ENCODE results near the gene DDAH1.
"Not testable (repeated sequence)": the region's sequence is repeated elsewhere in the genome, so short reads cannot be mapped to it uniquely, and the experiment has no call there.

DDAH1 gene

DNA sequence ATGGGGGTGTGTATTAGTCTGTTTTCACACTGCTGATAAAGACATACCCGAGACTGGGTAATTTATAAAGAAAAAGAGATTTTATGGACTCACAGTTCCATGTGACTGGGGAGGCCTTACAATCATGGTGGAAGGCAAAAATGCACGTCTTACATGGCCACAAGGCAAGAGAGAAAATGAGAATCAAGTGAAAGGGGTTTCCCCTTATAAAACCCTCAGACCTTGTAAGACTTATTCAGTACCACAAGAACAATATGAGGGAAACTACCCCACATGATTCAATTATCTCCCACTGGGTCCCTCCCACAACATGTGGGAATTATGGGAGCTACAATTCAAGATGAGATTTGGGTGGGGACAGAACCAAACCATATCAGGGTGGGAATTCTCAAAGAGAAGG, 5.2 kb upstream of the DDAH1 start:
- DNase-seq (ENCODE audit: low read depth): not testable (repeated sequence)

DNA sequence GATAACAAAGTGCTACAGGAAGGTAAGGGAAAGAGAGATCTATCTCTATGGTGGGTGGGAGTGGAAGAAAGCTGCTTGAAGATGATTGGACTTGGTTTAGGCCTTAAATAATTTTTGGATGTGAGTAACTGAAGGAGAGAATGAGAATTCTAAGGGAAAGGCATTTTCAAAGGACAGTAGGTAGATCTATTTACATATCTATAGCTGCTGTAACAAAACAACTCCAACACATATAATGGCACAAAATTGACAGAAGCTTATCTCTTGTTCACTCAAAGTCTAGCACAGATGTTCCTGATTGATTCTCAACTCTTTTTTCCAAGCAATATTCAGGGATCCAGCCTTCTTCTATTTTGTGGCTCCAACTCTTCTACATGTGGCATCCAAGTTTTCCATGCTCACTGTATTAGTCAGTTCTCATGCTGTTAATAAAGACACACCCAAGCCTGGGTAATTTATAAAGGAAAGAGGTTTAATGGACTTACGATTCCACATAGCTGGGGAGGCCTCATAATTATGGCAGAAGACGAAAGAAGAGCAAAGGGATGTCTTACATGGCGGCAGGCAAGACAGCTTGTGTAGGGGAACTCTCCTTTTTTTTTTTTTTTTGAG, 3.1 kb upstream of the DDAH1 start:
- no peak for DNase-seq (ENCODE audit: low read depth)

GRCh38 chr1:85467036-85467435, 2.1 kb upstream of the DDAH1 start:
- DNase-seq (ENCODE audit: low read depth): no peak

- no peak for DNase-seq (ENCODE audit: low read depth)
Observed at GRCh38 chr1:85465786-85466134, 801 bp upstream of the DDAH1 start.

DNA sequence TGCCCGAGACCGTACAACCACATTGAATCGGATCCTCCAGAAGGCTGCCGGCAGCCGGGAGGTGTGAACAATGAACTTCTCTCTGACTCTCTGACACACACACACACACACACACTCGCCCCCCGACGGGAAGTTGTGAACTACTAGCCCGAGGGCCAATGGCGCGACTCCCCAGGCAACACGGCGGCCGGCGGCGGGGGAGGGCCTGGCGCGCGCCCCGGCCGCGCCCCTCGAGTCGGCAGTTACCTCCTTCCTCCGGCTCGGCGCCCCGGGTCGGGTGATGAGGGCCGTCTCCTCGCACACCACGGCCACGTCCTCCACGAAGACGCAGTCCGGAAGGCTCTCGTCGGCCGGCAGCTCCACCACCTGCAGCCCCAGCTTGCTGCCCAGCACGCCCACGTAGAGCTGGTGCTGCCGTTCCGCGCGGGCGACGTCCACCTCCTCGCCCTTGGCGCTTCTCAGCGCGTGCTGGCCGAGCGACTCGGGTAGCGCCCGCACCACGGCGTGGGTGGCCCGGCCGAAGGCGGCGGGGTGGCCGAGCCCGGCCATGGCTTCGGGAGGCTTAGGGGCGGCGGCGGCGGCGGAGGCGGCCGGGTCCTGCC, 361 bp downstream of the DDAH1 start:
- no peak for DNase-seq (ENCODE audit: low read depth)

GRCh38 chr1:85463731-85464496, 1.0 kb downstream of the DDAH1 start:
- no peak for DNase-seq (ENCODE audit: low read depth)

- DNase-seq (ENCODE audit: low read depth): no peak
Observed at GRCh38 chr1:85462931-85463649, 1.9 kb downstream of the DDAH1 start.

DNA sequence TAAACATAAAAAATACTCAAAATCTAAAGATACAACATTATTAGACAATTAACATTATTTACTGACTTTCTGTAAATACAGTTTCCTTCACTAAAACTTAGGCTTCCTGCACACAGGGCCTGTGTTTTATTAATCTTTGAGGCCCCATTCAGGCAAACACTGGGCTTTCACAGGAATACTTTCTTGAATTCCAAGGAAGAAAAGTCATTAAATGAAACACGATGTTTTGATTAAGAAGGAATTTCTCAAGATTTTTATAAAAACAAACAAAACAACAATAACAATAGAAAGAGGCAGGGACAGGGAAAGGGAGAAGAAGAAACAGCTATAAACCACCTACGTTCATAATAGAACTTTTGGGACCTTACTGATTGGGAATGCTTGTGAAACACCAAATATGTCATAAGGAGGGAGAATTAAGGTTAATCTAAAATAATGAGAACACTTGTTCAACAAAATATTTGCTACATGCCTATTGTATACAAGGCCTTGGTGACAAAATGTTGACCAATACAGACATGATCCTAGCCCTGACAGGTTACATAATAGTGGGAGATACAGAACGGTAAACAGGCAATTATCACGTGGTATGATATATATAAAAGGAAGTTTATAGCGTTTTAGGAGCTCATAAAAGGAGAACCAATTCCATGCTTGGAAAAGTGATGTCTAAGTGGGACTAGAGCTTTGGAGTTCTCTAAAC, 3.6 kb downstream of the DDAH1 start:
- no peak for DNase-seq (ENCODE audit: low read depth)

DNA sequence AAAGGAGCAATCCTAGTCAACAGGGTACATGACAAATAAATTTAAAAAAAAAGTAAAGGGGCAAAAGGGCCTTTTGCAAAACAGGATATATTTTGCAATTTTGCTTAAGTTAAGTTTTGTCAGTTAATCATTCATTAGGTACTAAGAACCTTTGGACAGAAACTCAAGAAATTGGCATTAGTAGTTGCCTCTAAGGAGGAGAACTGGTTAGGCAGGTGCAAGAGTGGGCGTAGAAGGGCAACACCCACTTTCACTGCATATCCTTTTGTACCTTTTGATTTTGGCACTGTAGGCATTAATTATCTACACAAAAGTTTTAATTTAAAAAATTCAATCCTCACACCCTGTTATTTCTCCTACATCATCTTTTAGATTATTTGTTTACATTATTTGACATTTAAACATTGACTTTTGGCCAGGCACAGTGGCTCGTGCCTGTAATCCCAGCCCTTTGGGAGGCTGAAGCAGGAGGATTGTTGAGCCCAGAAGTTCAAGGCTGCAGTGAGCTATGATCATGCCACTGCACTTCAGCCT, 4.3 kb downstream of the DDAH1 start:
- DNase-seq (ENCODE audit: low read depth): no peak

- DNase-seq (ENCODE audit: low read depth): no peak
Observed at GRCh38 chr1:85459290-85459689, 5.7 kb downstream of the DDAH1 start.

- DNase-seq (ENCODE audit: low read depth): no peak
Observed at GRCh38 chr1:85454214-85454613, 10.7 kb downstream of the DDAH1 start.

DNA sequence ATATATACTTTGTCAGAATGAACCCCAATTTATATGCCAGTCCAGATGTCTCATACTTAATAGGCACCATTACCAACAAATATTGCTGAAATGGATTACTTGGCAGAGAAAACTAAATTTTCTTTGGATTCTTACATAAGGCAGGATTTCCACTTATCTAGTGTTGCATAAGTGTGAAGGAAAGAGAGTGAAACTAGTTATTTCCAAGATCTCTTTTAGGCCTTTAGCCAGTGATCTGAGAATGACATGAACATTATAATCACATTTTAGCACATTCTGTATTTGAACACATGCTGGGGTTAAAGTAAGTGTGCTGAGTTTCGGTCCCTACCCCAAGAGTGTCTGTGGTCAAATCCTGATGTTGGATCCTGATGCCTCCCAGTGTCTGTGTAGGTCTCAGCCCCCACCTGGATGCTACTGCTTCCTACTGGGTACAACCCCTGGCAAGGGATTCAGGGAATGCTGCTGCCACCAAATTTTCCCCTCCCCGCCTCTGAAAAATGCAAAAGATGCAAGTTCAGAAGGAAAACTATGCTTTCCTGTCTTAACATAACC, 11.2 kb downstream of the DDAH1 start:
- DNase-seq (ENCODE audit: low read depth): no peak

- DNase-seq (ENCODE audit: low read depth): no peak
Observed at GRCh38 chr1:85452948-85453347, 12.0 kb downstream of the DDAH1 start.

GRCh38 chr1:85451236-85451830, 13.6 kb downstream of the DDAH1 start:
- no peak for DNase-seq (ENCODE audit: low read depth)

DNA sequence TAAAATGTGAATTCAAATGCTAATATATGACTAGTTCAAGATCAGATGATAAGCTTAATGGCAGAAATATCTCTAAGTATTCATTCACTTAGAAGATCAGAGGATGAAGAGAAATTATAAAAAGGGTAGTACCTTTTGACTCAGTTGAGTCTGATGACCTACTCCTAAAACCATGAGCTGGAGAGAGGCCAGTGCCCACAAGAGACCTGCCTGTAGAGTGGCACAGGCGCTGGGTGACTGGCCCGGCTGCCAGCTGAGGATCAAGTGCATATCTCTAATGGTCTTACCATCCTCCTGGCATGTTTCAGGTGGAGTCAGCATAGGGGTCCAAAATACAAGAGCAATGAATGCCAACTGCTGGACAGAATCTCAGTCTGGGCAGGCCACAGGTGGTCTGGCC, 14.1 kb downstream of the DDAH1 start:
- DNase-seq (ENCODE audit: low read depth): no peak

- DNase-seq (ENCODE audit: low read depth): no peak
Observed at GRCh38 chr1:85449356-85449755, 15.6 kb downstream of the DDAH1 start.

- DNase-seq (ENCODE audit: low read depth): peak; percentile 77
Observed at GRCh38 chr1:85448358-85448757, 16.6 kb downstream of the DDAH1 start.

DNA sequence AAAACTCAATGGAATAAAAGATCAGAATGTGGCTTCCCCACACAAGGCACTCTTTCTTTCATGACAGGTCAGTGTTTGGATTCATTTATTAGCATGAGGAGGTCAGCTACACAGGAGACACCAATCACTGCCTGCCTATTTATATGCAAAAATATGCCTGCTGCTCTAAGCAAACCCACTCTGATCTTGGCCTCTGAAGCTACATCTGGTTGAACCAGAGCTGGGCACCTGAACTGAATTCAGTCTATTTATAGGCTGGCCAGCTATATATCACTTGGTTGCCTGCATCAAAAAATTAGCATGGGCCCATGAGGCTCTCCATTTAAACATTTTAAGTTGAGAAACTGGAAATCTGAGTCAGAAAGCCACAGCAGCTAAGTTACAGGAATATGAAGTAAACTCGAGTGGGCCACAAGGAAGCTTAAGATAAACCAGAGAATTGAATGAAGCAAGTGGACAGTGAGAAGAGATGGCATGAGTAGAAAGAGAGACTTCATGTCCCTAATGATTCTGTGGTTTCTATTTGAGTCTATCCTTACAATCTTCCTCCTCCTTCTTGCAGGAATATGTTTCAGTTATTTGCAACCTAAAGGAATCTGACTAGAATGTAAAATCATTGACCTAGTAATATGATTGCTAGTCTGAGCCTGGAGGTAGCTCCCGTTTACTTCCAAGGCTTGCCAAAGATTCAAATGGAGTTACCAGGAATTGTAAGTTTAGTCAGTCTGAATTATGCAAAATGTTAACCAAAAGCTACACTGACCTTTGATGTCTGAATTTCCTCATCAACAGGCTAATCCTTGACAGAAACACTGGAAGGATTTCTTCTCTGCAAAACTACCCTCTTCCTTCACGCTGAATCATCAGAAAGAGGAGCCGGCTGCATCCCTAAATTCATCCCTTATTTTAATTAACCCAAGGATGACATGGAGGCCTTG, 17.7 kb downstream of the DDAH1 start:
- no peak for DNase-seq (ENCODE audit: low read depth)

DNA sequence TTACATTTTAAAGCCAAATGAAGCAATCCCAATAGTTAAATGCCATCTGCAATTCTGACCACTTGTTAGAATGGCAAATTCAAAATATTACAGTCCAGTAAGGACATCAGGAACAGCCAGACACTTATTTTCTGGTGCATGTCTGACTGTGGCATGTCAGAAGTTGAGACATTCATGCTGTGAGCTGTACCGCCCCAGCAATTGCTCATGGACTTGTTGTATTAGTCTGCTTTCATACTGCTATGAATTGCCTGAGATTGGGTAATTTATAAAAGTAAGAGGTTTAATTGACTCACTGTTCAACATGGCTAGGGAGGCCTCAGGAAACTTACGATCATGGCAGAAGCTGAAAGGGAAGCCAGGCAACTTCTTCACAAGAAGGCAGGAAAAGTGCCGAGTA, 19.1 kb downstream of the DDAH1 start:
- no peak for DNase-seq (ENCODE audit: low read depth)

DNA sequence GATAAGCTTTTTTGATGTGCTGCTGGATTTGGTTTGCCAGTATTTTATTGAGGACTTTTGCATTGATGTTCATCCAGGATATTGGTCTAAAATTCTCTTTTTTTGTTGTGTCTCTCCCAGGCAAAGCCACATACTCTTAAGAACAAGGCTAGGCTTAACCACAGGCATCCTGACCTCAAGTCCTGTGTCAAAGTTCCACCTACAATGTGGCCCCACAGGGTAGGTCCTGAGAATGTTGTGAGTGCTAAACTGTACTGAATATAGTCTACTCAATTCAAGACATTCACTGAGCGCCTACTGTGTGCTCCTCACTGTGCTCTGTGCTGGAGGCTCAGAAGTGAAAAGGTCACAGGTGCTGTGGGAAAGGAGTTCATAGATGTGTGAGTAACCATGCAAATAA, 20.6 kb downstream of the DDAH1 start:
- no peak for DNase-seq (ENCODE audit: low read depth)

All from HS-5 (cell line).